OCI-LY3 (cell line): Measurements from ENCODE around the gene ZNF202.

Source experiments
- EZH2phosphoT487 ChIP-seq: fragments of 200-600 bp; shearing (Covaris generic); IDR thresholded peaks from 2 replicates; pipeline ENCODE4 v1.6.1; 2018; ENCODE audit warnings: antibody characterized with exemption, mixed run types, low read depth
- TF ChIP-seq, protein P1 (sequence below): fragments of 200-600, 300-600 bp; sonication (generic); IDR thresholded peaks from 2 replicates; pipeline ENCODE4 v1.5.1; 2014; ENCODE audit warnings: antibody characterized with exemption, low read length, low read depth

DNA sequence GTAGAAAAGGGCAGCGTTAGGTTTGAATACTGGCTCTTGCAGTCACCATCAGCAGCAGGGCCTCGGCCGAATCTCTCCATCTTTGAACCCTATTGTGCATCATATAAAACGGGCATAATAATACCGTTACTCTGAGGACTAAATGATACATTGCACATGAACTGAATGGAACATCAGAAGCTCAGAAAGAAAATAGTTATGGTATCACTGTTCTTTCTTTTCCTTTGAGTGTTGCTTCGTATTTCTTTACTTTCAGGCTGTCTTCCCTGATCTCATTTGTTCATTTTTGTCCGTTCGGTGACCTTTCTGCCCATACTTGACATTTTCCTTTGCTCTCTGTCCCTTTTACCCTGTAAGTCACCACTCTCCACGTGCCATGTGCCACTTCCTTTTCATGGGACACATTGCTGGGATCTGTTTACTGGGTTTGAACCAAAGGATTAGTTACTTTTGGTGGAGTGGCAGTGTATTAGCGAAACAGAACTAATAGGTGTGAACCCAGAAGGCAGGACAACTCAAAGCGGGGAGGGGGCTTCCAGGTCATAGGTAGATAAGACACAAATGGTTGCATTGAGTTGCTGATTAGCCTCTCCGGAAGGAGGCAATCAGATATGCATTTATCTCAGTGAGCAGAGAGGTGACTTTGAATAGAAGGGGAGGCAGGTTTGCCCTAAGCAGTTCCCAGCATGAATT, 717 bp upstream of the ZNF202 start:
- TF ChIP-seq, protein P1, sequence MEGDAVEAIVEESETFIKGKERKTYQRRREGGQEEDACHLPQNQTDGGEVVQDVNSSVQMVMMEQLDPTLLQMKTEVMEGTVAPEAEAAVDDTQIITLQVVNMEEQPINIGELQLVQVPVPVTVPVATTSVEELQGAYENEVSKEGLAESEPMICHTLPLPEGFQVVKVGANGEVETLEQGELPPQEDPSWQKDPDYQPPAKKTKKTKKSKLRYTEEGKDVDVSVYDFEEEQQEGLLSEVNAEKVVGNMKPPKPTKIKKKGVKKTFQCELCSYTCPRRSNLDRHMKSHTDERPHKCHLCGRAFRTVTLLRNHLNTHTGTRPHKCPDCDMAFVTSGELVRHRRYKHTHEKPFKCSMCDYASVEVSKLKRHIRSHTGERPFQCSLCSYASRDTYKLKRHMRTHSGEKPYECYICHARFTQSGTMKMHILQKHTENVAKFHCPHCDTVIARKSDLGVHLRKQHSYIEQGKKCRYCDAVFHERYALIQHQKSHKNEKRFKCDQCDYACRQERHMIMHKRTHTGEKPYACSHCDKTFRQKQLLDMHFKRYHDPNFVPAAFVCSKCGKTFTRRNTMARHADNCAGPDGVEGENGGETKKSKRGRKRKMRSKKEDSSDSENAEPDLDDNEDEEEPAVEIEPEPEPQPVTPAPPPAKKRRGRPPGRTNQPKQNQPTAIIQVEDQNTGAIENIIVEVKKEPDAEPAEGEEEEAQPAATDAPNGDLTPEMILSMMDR = no peak
- no peak for TF ChIP-seq EZH2phosphoT487
